Measurements from ENCODE around the gene KRT84.

DNA sequence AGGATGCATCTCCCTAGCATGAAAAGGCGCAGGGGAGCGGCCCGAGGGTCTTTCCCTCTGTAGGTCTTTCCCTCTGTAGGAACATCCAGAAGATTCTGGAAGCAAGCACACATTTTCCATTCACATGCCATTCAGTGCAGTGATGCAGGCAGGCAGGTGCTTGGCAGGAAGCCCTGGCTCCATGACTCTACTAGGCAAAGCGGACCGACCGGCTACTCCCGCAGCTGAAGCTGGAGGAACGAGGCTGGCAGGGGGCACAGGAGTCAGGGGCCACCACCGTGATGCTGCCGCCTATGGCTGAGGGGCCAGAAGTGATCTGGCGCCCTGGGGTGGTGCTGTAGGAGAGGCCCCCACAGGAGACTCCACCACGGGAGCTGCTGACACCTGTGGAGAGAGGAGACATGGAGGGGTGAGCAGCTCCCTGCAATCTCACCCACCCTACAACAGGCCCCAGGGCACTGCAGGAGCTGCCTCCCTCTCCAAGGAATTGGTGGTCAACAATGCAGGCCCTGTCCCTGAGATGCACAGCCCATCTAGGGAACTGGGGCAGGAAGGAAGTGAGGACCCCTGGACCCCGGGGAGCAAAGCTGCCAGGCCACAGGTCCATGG, 24.7 kb downstream of the KRT84 start:
- TF ChIP-seq, protein P1, sequence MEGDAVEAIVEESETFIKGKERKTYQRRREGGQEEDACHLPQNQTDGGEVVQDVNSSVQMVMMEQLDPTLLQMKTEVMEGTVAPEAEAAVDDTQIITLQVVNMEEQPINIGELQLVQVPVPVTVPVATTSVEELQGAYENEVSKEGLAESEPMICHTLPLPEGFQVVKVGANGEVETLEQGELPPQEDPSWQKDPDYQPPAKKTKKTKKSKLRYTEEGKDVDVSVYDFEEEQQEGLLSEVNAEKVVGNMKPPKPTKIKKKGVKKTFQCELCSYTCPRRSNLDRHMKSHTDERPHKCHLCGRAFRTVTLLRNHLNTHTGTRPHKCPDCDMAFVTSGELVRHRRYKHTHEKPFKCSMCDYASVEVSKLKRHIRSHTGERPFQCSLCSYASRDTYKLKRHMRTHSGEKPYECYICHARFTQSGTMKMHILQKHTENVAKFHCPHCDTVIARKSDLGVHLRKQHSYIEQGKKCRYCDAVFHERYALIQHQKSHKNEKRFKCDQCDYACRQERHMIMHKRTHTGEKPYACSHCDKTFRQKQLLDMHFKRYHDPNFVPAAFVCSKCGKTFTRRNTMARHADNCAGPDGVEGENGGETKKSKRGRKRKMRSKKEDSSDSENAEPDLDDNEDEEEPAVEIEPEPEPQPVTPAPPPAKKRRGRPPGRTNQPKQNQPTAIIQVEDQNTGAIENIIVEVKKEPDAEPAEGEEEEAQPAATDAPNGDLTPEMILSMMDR (IDR thresholded peaks at IDR 0.05): no peak
- TF ChIP-seq POLR2A (IDR thresholded peaks at IDR 0.05) (no peak), EP300 (IDR thresholded peaks at IDR 0.05) (no peak)

Measured in stomach (tissue), 4 donors.